C4-2B (cell line): Measurements from ENCODE around the gene KIAA0232.

Source experiments
- ZFX ChIP-seq: fragments of 450-650 bp; IDR thresholded peaks from 2 replicates; pipeline ENCODE4 v1.6.1; 2017
- TF ChIP-seq, protein P1 (sequence below): fragments of 450-650 bp; conservative IDR thresholded peaks from 2 replicates; pipeline ENCODE4 v1.5.1; 2017; ENCODE audit warnings: mild to moderate bottlenecking

- TF ChIP-seq, protein P1, sequence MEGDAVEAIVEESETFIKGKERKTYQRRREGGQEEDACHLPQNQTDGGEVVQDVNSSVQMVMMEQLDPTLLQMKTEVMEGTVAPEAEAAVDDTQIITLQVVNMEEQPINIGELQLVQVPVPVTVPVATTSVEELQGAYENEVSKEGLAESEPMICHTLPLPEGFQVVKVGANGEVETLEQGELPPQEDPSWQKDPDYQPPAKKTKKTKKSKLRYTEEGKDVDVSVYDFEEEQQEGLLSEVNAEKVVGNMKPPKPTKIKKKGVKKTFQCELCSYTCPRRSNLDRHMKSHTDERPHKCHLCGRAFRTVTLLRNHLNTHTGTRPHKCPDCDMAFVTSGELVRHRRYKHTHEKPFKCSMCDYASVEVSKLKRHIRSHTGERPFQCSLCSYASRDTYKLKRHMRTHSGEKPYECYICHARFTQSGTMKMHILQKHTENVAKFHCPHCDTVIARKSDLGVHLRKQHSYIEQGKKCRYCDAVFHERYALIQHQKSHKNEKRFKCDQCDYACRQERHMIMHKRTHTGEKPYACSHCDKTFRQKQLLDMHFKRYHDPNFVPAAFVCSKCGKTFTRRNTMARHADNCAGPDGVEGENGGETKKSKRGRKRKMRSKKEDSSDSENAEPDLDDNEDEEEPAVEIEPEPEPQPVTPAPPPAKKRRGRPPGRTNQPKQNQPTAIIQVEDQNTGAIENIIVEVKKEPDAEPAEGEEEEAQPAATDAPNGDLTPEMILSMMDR = no peak
- TF ChIP-seq ZFX = peak; percentile 91
Observed at GRCh38 chr4:6782846-6783110, 251 bp downstream of the KIAA0232 start.
